OCI-M1 (cell line): ENCODE data around the gene NRXN3.

Experiments
- DNase-seq: peaks from one replicate; lab custom pipeline; 2025; lab: John Stamatoyannopoulos, UW

The NRXN3 gene

GRCh38 chr14:78917462-78917861 is 747.3 kb downstream of the NRXN3 start:
- DNase-seq, result no peak

DNA sequence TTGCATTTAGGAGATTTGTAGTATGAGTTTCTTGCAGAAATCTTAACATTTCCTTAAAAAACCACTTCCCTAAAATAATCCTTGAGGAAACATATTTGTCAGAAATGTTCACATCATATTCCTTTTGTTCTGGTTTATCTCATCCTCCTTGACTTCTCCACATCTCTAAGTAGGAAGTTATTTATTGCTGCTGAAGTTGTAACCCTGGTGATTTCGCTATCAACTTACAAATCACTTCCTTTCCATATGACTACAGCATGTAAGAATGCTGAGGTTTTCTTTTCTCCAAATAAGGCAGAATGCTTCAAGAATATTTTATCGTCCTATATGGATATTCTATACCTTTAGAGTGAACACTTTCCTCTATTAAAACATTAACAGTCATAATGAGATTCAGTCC is 751.7 kb downstream of the NRXN3 start:
- no peak for DNase-seq

GRCh38 chr14:78927261-78927660 is 757.1 kb downstream of the NRXN3 start:
- no peak for DNase-seq

GRCh38 chr14:78933166-78933565 is 763.0 kb downstream of the NRXN3 start:
- DNase-seq, result no peak

- peak; percentile 15 for DNase-seq
These were observed 763.9 kb downstream of the NRXN3 start for GRCh38 chr14:78933948-78934524.

- DNase-seq, result no peak
These were observed 776.8 kb downstream of the NRXN3 start for GRCh38 chr14:78946949-78947348.

- DNase-seq, result no peak
These were observed 777.5 kb downstream of the NRXN3 start for GRCh38 chr14:78947681-78948080.

- DNase-seq, result no peak
These were observed 780.5 kb downstream of the NRXN3 start for GRCh38 chr14:78950649-78951048.

DNA sequence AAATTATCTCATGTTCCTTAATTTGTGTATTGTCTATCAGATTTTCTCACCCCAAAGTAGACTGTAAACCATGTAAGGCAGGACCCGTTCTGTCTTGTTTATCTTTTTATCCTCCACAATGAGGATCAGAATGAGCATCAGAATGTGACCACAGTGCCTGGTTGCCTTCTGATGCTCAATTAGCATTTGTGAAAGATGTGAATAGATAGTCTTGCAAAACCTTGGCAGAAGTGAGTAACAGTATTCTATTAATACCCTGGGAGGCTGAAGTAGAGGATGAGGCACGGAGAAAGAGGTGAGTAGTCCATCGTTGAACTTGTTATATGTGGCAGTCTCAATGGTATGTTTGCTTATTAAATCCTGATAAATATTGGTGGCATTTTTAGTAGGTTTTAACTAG is 781.4 kb downstream of the NRXN3 start:
- no peak for DNase-seq

DNA sequence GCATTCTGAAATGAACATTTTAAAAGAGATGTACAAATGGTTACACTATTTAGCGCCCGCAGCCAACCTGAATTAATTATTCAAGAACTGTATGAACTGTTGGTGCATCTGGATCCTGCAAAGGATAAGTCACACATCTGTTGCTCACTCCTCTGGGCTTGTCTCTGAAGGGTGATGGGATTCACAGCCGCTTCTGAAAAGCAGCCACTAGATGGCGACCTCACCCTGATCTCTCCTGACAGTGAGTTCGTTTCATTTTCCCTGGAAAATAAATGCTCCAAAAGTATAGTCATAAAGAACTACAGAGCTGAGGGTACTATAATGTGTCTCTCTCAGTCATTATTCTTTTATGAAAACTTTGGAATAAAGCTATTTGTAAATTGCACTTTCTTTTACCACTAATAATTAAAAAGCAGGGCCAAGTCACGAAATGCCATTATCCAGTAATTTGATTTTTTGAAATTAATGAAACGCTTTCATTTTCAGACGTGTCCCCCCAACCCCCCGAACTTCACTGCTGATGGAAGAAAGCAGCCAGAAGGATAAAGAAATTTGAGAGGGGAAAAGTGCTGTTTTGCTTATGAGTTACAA is 789.6 kb downstream of the NRXN3 start:
- DNase-seq, result peak; percentile 67

DNA sequence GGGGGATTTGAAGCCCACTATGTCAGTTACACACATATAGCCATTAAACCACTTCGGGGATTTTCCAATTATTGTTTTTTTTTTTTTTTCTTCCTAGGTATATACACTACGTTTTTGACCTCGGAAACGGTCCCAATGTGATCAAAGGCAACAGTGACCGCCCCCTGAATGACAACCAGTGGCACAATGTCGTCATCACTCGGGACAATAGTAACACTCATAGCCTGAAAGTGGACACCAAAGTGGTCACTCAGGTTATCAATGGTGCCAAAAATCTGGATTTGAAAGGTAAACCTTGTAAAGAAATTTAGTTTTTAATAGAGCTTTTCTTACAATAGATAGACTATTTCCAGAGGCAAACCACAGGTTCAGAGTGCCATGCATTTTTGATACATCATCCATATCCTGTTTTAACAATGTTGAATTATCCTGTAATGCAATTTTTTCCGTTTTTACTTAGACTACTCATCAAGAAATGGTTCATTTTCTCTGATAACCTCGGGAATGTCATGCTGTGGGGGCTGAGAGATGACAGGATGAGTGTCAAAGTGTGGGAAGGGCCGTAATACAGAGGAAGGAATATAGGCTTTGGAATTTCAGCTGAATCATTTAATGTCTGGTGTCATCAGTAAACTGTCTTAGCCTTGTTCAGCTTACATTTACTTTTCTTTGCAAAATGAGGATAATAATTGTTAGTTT is 797.1 kb downstream of the NRXN3 start:
- no peak for DNase-seq

- DNase-seq, result no peak
These were observed 798.1 kb downstream of the NRXN3 start for GRCh38 chr14:78968265-78968664.

DNA sequence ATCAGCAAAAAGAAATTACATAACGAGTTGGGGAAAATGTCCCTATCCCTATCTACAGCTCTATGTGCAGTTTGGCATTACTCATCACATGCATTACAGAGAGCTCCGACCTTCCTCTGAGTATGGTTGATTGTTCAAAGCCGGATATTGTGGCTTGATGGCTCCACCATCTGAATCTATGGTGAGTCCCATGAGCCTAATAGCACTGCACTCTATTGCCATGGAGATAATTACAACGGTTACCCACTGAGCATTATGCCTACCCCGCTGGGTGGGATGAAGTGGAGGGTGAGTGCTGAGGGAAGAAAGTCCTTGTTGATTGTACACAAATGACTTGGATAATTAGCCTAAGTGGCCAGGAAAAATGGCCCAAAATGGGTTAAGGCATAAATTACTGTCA is 800.5 kb downstream of the NRXN3 start:
- no peak for DNase-seq

DNA sequence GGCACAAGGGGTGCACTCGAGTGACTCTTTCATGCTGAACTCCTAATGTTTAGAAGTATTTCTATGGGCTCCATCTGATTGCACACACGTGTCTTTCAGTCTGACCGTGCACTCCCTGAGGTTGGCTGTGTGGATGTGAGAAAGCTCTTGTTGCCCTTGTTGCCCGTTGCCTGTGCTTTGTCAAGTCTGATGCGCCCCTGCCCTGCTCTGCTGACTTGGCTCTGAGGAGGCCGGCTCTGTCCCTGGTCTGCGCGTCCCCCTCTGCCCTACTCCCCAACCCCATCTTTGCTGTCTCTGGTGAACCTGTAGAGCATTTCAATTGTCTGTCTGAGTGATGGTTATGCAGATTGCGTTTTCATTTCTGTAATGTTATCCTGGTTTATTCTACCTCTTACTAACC is 802.3 kb downstream of the NRXN3 start:
- no peak for DNase-seq

DNA sequence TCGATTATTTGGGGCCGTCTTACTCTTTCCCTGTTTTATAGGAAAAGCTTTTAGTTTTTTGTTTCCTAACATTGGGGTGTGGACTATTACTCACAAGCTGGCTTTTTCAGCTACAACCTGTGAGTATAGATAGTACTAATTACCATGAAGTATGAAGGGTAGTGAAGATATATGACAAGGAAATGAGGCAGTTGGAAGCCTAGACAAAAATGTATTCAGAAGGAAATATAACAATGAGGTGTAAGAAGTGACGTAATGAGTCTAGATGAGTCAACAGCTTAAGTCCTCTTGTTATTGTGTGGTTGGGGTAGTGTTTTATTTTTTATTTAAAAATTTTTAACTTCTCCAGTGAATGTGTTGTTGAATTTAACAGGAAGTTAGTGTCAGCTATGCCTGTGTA is 804.5 kb downstream of the NRXN3 start:
- no peak for DNase-seq

- no peak for DNase-seq
These were observed 805.6 kb downstream of the NRXN3 start for GRCh38 chr14:78975734-78976133.

DNA sequence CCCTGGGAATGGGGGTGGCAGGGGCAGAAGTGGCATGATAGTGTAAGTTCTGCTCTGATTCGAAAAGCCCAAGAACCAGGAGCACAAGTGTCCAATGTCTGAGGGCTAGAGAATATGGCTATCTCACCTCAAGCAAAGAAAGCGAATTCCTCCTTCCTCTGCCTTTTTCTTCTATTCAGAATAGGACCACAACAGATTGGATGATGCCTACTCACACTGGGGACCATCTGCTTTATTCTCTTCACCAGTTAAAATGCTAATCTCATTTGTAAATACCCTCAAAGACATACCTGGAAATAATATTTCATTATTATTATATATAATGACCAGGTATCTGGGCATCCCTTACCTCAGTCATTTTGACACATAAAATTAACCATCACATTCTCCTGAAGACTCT is 808.7 kb downstream of the NRXN3 start:
- no peak for DNase-seq

- no peak for DNase-seq
These were observed 812.4 kb downstream of the NRXN3 start for GRCh38 chr14:78982551-78982950.

GRCh38 chr14:78983126-78983525 is 813.0 kb downstream of the NRXN3 start:
- DNase-seq, result no peak

DNA sequence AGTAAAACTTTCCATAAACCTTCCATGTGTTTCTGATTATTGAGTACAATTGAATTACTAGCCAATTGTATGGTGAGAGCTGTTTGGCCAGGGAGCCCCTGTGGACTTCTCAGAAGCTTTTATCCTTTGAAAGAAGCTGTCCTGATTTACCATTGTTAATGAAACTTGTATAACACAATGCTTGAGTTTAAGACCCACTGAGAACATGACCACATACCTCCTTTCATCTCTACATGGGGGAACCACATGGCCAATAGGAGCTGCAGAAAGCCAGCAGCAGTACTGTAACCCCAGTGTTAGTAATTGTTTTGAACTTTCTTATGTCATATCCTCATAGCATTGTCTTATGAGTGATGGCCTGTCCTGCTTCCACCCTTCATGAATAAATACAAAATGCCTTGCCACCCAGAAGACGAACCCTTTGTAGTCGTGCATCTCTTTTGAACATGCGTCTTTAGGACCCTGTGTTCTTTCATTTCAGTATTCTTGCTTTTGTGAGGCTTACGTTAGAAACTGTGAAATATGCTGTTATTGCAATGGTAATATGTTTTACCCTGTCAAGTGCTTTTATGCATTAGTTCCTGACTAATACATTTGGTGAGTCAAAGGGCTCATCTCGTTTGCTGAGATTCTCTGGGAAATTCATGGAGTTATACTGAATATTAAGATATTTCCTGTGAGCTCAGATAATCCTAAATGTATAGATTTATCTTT is 815.7 kb downstream of the NRXN3 start:
- DNase-seq, result no peak

DNA sequence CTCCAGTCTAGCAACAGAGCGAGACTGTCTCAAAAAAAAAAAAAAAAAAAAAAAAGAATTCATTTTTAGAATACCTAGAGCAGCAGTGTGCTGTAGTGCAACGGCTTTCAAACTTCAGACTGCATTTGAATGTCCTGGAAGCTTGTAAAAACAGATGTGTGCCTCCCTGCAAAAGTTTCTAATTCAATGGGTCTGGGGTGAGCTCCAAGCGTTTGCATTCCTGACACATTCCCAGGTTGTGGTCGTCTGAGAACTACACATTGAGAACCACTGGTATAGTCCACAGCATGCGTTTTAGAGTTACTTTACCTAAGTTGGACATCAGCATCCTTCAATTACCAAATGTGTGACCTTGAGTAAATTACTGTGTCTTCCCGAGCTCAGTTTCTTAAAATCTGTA is 816.8 kb downstream of the NRXN3 start:
- no peak for DNase-seq

DNA sequence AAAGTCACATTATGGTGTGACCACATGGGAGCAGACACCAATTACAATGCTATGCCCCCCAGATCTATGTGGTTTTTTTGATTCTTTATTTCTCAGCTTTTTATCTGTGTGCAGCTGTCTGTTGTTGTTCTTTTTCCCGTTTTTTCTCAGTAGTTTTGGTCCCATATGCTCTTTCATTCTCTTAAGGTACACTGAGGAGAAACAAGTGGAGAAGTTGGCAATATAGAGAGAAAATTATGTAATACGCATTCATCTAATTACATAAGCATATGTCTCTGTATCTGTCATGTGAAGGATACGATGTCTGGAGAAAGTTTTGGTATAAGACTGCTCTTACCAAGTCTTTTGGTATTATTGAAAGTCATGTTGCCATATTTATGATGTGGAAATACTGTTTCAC is 819.0 kb downstream of the NRXN3 start:
- no peak for DNase-seq

DNA sequence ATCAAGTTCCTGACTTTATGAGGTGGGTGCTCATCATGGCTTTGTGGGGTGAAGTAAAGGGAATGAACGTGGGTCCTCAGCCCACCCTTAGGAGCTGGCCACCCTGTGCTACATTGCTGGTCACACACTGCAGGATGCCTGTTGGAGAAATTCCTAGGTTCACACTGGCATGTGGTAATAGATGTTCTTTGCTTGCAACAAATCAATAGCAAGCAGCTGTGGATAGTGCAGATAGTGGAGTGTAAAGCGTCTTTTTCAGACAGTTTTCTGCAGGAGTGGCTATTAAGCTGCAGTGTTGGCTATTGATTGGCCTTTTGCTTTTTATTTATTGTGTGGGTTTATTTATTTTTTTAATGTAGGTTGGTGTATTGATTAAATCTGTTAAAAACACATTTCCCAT is 822.7 kb downstream of the NRXN3 start:
- DNase-seq, result no peak
